BE2C (cell line): ENCODE measurements around the gene MAMDC2. TPM values are rescaled to one million over a fixed set of nuclear protein-coding genes. Genes with fewer than 3 reads are reported as not detected.

Experiments
- DNase-seq: peaks from one replicate; pipeline ENCODE4 v3.0.0-alpha.2; 2020
- H3K27me3 ChIP-seq: fragments of 250-450 bp; sonication (Bioruptor Pico); 2 replicates; pipeline ENCODE4 v1.5.1; 2020; ENCODE audit warnings: mild to moderate bottlenecking
- H3K36me3 ChIP-seq: fragments of 250-450 bp; sonication (Bioruptor Pico); 2 replicates; pipeline ENCODE4 v1.5.1; 2020; ENCODE audit warnings: mild to moderate bottlenecking
- H3K4me1 ChIP-seq: fragments of 250-450 bp; sonication (Bioruptor Pico); 2 replicates; pipeline ENCODE4 v1.5.1; 2020
- H3K4me3 ChIP-seq: 2 replicates; pipeline ENCODE4 v1.5.1; 2011; ENCODE audit warnings: low read depth, low read length
- H3K9me3 ChIP-seq: fragments of 250-450 bp; sonication (Bioruptor Pico); 2 replicates; pipeline ENCODE4 v1.5.1; 2020
- polyA plus RNA-seq: library from polyadenylated mRNA; unstranded; fragments of >200 nt; gene quantifications from one replicate; pipeline ENCODE4 v1.2.1, GENCODE V29; 2012; ENCODE audit warnings: low read depth, missing spikeins; ENCODE audit not compliant: insufficient read length, insufficient read depth
- TF ChIP-seq, protein P1 (sequence below): IDR thresholded peaks from 2 replicates; pipeline ENCODE4 v1.5.1; 2012; ENCODE audit warnings: mild to moderate bottlenecking, low read depth, low read length

MAMDC2 gene, protein sequence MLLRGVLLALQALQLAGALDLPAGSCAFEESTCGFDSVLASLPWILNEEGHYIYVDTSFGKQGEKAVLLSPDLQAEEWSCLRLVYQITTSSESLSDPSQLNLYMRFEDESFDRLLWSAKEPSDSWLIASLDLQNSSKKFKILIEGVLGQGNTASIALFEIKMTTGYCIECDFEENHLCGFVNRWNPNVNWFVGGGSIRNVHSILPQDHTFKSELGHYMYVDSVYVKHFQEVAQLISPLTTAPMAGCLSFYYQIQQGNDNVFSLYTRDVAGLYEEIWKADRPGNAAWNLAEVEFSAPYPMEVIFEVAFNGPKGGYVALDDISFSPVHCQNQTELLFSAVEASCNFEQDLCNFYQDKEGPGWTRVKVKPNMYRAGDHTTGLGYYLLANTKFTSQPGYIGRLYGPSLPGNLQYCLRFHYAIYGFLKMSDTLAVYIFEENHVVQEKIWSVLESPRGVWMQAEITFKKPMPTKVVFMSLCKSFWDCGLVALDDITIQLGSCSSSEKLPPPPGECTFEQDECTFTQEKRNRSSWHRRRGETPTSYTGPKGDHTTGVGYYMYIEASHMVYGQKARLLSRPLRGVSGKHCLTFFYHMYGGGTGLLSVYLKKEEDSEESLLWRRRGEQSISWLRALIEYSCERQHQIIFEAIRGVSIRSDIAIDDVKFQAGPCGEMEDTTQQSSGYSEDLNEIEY
- polyA plus RNA-seq = not detected

DNA sequence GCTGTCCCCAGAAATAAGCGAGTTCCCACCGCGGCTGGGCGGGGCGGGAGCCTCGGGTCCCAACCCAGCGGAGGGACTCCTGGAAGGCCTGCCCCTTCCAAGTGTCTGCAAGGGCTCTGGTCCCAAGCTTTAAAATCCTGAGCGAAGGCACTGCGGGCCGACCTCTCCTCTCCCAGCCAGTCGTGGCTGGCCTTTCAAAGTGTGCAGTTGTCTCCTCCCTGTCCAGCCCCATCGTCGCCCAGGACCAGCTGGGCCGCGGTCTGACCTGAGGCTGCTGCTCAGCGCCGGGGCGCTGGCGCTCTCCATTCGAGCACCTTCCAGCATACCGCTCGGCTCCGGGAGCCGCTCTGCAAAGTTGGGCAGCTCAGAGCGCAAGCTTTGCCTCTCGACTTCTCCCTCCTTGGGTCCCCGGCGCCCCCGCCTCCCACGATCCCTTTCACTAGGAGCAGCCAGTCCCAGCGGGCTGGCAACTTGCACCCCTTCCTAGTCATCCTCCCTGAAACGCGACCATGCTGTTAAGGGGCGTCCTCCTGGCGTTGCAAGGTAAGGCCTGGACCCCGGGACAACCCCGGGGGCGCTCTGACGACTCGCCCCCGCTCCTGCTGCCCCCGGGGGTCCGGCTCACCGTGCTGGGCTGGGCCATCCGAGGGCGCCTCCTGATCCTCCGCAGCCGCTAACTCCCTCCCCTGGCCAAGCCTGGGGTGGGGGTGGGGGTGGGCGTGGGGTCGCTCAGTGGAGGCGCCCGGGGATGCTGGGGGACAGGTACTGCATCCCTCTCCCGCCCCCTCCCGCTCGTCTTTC, at the start of gene MAMDC2:
TSS of gene MAMDC2 (plus strand) at position 160 of the 801 bp plus-strand sequence. CDS start at position 510, 350 bp downstream.
- no peak for DNase-seq
- Histone ChIP-seq H3K4me3 (no peak within 1 kb of the TSS), H3K36me3 (no peaks in the 10 kb centered on the region), H3K9me3 (no peaks in the 10 kb centered on the region), H3K27me3 (no peaks in the 10 kb centered on the region), H3K4me1 (no peaks in the 10 kb centered on the region)
- TF ChIP-seq, protein P1, sequence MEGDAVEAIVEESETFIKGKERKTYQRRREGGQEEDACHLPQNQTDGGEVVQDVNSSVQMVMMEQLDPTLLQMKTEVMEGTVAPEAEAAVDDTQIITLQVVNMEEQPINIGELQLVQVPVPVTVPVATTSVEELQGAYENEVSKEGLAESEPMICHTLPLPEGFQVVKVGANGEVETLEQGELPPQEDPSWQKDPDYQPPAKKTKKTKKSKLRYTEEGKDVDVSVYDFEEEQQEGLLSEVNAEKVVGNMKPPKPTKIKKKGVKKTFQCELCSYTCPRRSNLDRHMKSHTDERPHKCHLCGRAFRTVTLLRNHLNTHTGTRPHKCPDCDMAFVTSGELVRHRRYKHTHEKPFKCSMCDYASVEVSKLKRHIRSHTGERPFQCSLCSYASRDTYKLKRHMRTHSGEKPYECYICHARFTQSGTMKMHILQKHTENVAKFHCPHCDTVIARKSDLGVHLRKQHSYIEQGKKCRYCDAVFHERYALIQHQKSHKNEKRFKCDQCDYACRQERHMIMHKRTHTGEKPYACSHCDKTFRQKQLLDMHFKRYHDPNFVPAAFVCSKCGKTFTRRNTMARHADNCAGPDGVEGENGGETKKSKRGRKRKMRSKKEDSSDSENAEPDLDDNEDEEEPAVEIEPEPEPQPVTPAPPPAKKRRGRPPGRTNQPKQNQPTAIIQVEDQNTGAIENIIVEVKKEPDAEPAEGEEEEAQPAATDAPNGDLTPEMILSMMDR = no peak

DNA sequence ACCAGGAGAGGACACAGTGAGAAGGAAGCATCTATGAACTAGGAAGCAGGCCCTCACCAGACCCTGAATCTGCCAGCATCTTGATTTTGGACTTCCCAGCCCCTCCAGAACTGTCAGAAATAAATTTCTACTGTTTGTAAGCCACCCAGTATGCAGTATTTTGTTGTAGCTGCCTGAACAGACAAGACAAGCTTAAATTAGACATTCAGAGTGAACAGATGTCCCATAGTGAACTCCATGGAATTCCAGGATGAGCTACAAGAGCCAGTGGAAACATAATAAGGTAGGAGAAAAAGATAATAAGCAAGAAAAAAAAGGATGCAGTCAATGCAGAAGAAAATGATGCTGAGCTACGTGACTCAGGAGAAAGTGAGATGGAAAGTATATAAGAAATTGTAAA, 47.8 kb upstream of the MAMDC2 start:
- TF ChIP-seq, protein P1 = no peak
- no peaks in the 10 kb centered on the region for H3K36me3 ChIP-seq
- H3K4me1 ChIP-seq = no peaks in the 10 kb centered on the region
- DNase-seq = no peak
- no peaks in the 10 kb centered on the region for H3K27me3 ChIP-seq
- H3K4me3 ChIP-seq = no peak overlapping the region
- no peaks in the 10 kb centered on the region for H3K9me3 ChIP-seq

DNA sequence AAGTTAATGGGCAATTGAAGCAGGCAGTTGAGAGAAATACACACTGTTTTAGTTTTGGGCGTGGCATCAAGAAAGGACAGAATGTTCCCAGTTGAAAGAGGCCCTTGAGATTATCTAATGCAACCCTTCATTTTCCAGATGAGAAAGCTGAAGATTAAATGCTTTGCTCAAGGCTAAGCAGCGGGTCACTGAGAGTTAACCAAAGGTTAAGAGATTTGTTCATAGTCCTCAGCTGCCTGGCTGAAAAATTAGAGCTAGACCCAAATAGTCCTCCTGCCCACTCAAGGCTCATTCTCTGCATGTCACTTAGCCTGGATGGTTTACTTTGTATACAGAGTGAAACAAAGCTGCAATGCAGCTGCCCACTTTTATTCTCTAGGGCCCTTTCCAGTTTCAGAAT, 46.7 kb upstream of the MAMDC2 start:
- H3K27me3 ChIP-seq = no peaks in the 10 kb centered on the region
- no peak overlapping the region for H3K4me3 ChIP-seq
- H3K4me1 ChIP-seq = no peaks in the 10 kb centered on the region
- TF ChIP-seq, protein P1 = no peak
- H3K9me3 ChIP-seq = no peaks in the 10 kb centered on the region
- no peak for DNase-seq
- H3K36me3 ChIP-seq = no peaks in the 10 kb centered on the region

DNA sequence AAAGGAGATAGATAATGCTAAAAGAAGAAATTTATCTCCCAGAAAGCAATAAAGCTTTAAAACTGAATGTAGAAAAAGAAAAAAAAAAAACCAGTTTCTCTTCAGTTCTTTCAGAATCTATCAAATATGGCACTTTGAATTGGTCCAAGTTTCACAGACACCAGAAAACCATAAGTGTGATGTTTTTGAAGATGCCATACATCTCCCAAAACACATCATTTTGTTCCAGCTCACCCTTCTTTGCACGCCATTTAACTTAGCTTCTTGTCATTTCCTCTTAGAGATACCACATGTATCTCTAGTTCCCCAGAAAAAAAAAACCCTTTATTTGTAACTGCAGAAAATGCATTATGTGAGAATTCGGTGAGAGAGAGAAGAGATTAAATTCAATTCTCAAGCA, 46.1 kb upstream of the MAMDC2 start:
- no peaks in the 10 kb centered on the region for H3K9me3 ChIP-seq
- no peak for DNase-seq
- H3K4me1 ChIP-seq = no peaks in the 10 kb centered on the region
- no peaks in the 10 kb centered on the region for H3K36me3 ChIP-seq
- no peaks in the 10 kb centered on the region for H3K27me3 ChIP-seq
- TF ChIP-seq, protein P1 = no peak
- H3K4me3 ChIP-seq = no peak overlapping the region

DNA sequence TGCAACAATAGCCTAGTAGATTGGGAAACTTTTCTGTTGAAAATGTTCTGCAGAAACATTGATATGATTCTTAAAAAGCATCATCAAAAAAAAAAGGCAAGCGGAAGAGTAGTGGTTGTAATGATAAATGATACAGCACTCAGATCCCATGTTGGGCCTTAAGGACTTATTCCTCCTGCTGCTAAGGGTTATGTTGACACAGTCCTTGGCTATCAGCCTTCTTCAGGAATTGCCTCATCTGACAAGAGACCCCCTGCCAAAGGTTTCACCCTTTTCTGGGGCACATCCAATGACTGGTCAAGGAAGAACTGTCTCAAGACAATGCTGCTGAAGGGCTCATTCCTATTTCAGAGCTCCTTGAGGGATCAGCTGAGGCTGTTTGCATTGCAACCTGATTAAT, 44.3 kb upstream of the MAMDC2 start:
- no peaks in the 10 kb centered on the region for H3K4me1 ChIP-seq
- DNase-seq = no peak
- H3K9me3 ChIP-seq = no peaks in the 10 kb centered on the region
- no peaks in the 10 kb centered on the region for H3K27me3 ChIP-seq
- TF ChIP-seq, protein P1 = no peak
- H3K36me3 ChIP-seq = no peaks in the 10 kb centered on the region
- H3K4me3 ChIP-seq = no peak overlapping the region
